H1 (cell line): ENCODE measurements around the gene TNN. TPM values are rescaled to one million over a fixed set of nuclear protein-coding genes. Genes with fewer than 3 reads are reported as not detected.

Source experiments
- EP300 ChIP-seq, 2 experiments: IDR thresholded peaks; 1 replicate in 1 of 2; 2 replicates in 1 of 2; pipeline ENCODE4 v1.6.1; 2011 to 2012; ENCODE audit warnings: low read depth in 2 of 2, low read length in 2 of 2, mild to moderate bottlenecking in 2 of 2, borderline replicate concordance in 1 of 2, inconsistent platforms in 1 of 2, moderate library complexity in 1 of 2
- JUN ChIP-seq: IDR thresholded peaks from 2 replicates; pipeline ENCODE4 v1.6.1; 2011; ENCODE audit warnings: low read depth, mild to moderate bottlenecking, improper control_type of control experiment, low read length
- SIX5 ChIP-seq: IDR thresholded peaks from 2 replicates; pipeline ENCODE4 v1.6.1; 2011; ENCODE audit warnings: mild to moderate bottlenecking, low read depth, low read length
- YY1 ChIP-seq: IDR thresholded peaks from 2 replicates; pipeline ENCODE4 v1.6.1; 2011; ENCODE audit warnings: low read depth, mild to moderate bottlenecking, low read length
- polyA plus RNA-seq, 7 experiments: library from polyadenylated mRNA; depleted of rRNA in 3 of 7; stranded (reverse) in 5 of 7; unstranded in 2 of 7; fragments of >200 nt in 5 of 7; fragments of 200-250 nt in 2 of 7; gene quantifications; 1 replicate in 5 of 7; 2 replicates in 1 of 7; 4 replicates in 1 of 7; pipeline versions ENCODE4 v1.2.1 to v1.2.3, GENCODE V29; 2011 to 2013; ENCODE audit warnings: missing spikeins in 2 of 7, mixed read lengths in 2 of 7
- total RNA-seq: library from RNA; stranded (reverse); fragmentation: NEBNext Ultra II Directional; extraction: Animal tissue kit (Norgen Biotek cat#: 25700); gene quantifications from 2 replicates; pipeline ENCODE4 v1.2.1, GENCODE V29; 2021
- TF ChIP-seq, protein P1 (sequence below), 3 experiments: IDR thresholded peaks; 1 replicate in 2 of 3; 2 replicates in 1 of 3; pipeline versions ENCODE4 v1.5.1 to v1.6.1; 2011; ENCODE audit warnings: low read length in 3 of 3, mild to moderate bottlenecking in 3 of 3, inconsistent platforms in 2 of 3, low read depth in 1 of 3, moderate library complexity in 1 of 3; ENCODE audit not compliant: insufficient read depth in 1 of 3; ENCODE audit errors: control extremely low read depth in 1 of 3

The TNN gene
- total and polyA plus RNA-seq, 2 of the 8 experiments (the other 6 are each of a cell fraction or from before 2014, with no cell fraction given): 0.21 to 0.30 TPM

DNA sequence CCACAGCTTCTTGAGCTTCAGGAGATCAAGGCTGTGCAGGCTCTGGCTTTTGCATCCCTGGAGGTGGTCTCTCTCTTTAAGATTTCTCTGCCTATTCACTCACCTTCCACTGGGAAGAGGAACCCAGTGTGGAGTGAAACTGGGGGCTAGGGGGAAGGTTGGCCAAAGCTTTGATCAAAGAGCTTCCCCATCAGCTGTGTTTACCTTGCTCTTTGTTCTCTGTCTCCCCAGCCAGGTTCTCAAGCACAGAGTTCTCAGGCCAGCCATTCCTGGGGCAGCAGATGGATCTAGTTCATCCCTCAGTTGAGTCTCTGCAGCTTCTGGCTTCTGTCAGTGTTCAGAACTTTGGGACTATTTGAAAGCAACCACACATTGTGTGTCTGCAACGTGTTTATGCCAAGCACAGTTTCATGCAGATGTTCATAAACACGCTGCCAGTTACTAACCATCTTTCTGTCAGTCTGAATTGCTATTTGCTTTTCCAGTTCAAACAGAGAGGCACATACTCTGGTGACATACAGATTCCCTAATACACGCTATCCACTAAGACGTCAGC is 27.2 kb upstream of the TNN start (continued):
- TF ChIP-seq, protein P1, sequence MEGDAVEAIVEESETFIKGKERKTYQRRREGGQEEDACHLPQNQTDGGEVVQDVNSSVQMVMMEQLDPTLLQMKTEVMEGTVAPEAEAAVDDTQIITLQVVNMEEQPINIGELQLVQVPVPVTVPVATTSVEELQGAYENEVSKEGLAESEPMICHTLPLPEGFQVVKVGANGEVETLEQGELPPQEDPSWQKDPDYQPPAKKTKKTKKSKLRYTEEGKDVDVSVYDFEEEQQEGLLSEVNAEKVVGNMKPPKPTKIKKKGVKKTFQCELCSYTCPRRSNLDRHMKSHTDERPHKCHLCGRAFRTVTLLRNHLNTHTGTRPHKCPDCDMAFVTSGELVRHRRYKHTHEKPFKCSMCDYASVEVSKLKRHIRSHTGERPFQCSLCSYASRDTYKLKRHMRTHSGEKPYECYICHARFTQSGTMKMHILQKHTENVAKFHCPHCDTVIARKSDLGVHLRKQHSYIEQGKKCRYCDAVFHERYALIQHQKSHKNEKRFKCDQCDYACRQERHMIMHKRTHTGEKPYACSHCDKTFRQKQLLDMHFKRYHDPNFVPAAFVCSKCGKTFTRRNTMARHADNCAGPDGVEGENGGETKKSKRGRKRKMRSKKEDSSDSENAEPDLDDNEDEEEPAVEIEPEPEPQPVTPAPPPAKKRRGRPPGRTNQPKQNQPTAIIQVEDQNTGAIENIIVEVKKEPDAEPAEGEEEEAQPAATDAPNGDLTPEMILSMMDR (IDR thresholded peaks at IDR 0.05; ENCODE audit: control extremely low read depth in 1 of 3, insufficient read depth in 1 of 3, low read depth in 1 of 3, low read length in 3 of 3): no peak
- no peak for TF ChIP-seq JUN
- TF ChIP-seq EP300 (IDR thresholded peaks at IDR 0.05; ENCODE audit: borderline replicate concordance in 1 of 2, low read depth in 2 of 2, low read length in 2 of 2): no peak
- TF ChIP-seq SIX5: no peak
- no peak for TF ChIP-seq YY1
